HUES6 (cell line): Measurements from ENCODE around the gene PLCH1.
"Not testable (repeated sequence)": the region's sequence is repeated elsewhere in the genome, so short reads cannot be mapped to it uniquely, and the experiment has no call there.

ENCODE experiments used
- H3K27ac ChIP-seq: 2 replicates; pipeline ENCODE4 v1.7.0; 2013; ENCODE audit warnings: low read depth, mild to moderate bottlenecking, low read length, inconsistent platforms
- H3K27me3 ChIP-seq: 2 replicates; pipeline ENCODE4 v1.6.1; 2013; ENCODE audit warnings: low read length; ENCODE audit not compliant: control insufficient read depth, insufficient read depth
- H3K36me3 ChIP-seq: 2 replicates; pipeline ENCODE4 v1.6.1; 2013; ENCODE audit warnings: low read length; ENCODE audit not compliant: control insufficient read depth, insufficient read depth
- H3K4me1 ChIP-seq: 2 replicates; pipeline ENCODE4 v1.6.1; 2013; ENCODE audit warnings: low read length; ENCODE audit not compliant: control insufficient read depth, insufficient read depth
- H3K4me3 ChIP-seq: 2 replicates; pipeline ENCODE4 v1.5.1; 2013; ENCODE audit warnings: low read depth, low read length
- H3K9ac ChIP-seq: one replicate; pipeline ENCODE4 v1.6.1; 2013; ENCODE audit warnings: mild to moderate bottlenecking, low read length
- H3K9me3 ChIP-seq: 2 replicates; pipeline ENCODE4 v1.6.1; 2013; ENCODE audit warnings: low read depth, low read length; ENCODE audit not compliant: control insufficient read depth, insufficient read depth

Gene PLCH1

GRCh38 chr3:155639462-155640055 lies 105.3 kb downstream of the PLCH1 start:
- no peak overlapping the region for H3K27ac ChIP-seq
- H3K4me3 ChIP-seq = no peak overlapping the region
- no peaks in the 10 kb centered on the region for H3K9me3 ChIP-seq
- H3K9ac ChIP-seq = no peak overlapping the region
- H3K27me3 ChIP-seq = no peaks in the 10 kb centered on the region
- H3K4me1 ChIP-seq = peaks cover 9% of the 10 kb centered on the region
- H3K36me3 ChIP-seq = no peaks in the 10 kb centered on the region

- H3K4me1 ChIP-seq = peaks cover 16% of the 10 kb centered on the region
- H3K36me3 ChIP-seq, H3K27ac ChIP-seq, H3K9ac ChIP-seq, H3K4me3 ChIP-seq, H3K27me3 ChIP-seq, H3K9me3 ChIP-seq: not testable (repeated sequence)
These were observed 106.4 kb downstream of the PLCH1 start for GRCh38 chr3:155638461-155638860.

- no peak overlapping the region for H3K27ac ChIP-seq
- H3K4me1 ChIP-seq = peaks cover 16% of the 10 kb centered on the region
- no peaks in the 10 kb centered on the region for H3K27me3 ChIP-seq
- no peak overlapping the region for H3K9ac ChIP-seq
- H3K4me3 ChIP-seq = no peak overlapping the region
- no peaks in the 10 kb centered on the region for H3K9me3 ChIP-seq
- H3K36me3 ChIP-seq = no peaks in the 10 kb centered on the region
These were observed 107.3 kb downstream of the PLCH1 start for GRCh38 chr3:155637567-155637966.

GRCh38 chr3:155635056-155635455 lies 109.8 kb downstream of the PLCH1 start:
- no peak overlapping the region for H3K27ac ChIP-seq
- H3K9me3 ChIP-seq = no peaks in the 10 kb centered on the region
- no peak overlapping the region for H3K9ac ChIP-seq
- H3K4me1 ChIP-seq = peaks cover 14% of the 10 kb centered on the region
- H3K4me3 ChIP-seq = no peak overlapping the region
- H3K36me3 ChIP-seq = no peaks in the 10 kb centered on the region
- H3K27me3 ChIP-seq = no peaks in the 10 kb centered on the region

- Histone ChIP-seq H3K27me3 (no peaks in the 10 kb centered on the region), H3K27ac (no peak overlapping the region), H3K9ac (no peak overlapping the region), H3K36me3 (no peaks in the 10 kb centered on the region), H3K4me3 (no peak overlapping the region), H3K4me1 (peaks cover 17% of the 10 kb centered on the region), H3K9me3 (no peaks in the 10 kb centered on the region)
These were observed 110.7 kb downstream of the PLCH1 start for GRCh38 chr3:155634121-155634719.

GRCh38 chr3:155631323-155632019 lies 113.4 kb downstream of the PLCH1 start:
- Histone ChIP-seq H3K27ac (no peak overlapping the region), H3K4me3 (no peak overlapping the region), H3K9me3 (no peaks in the 10 kb centered on the region), H3K36me3 (no peaks in the 10 kb centered on the region), H3K27me3 (no peaks in the 10 kb centered on the region), H3K4me1 (peaks cover 20% of the 10 kb centered on the region), H3K9ac (no peak overlapping the region)

GRCh38 chr3:155629556-155629955 lies 115.3 kb downstream of the PLCH1 start:
- no peaks in the 10 kb centered on the region for H3K36me3 ChIP-seq
- H3K27me3 ChIP-seq = no peaks in the 10 kb centered on the region
- H3K4me1 ChIP-seq = peaks cover 20% of the 10 kb centered on the region
- H3K27ac ChIP-seq = no peak overlapping the region
- 0 out of 2 replicates have a peak, but pooled peaks cover 2% of the 10 kb centered on the region for H3K9me3 ChIP-seq
- no peak overlapping the region for H3K9ac ChIP-seq
- H3K4me3 ChIP-seq = no peak overlapping the region

- Histone ChIP-seq H3K9me3 (0 out of 2 replicates have a peak, but pooled peaks cover 2% of the 10 kb centered on the region), H3K9ac (no peak overlapping the region), H3K36me3 (no peaks in the 10 kb centered on the region), H3K4me3 (no peak overlapping the region), H3K27ac (no peak overlapping the region), H3K27me3 (no peaks in the 10 kb centered on the region), H3K4me1 (peaks cover 16% of the 10 kb centered on the region)
These were observed 115.8 kb downstream of the PLCH1 start for GRCh38 chr3:155629056-155629455.

- H3K36me3 ChIP-seq, H3K27me3 ChIP-seq, H3K9ac ChIP-seq, H3K9me3 ChIP-seq, H3K4me3 ChIP-seq, H3K27ac ChIP-seq: not testable (repeated sequence)
- H3K4me1 ChIP-seq = peaks cover 22% of the 10 kb centered on the region
These were observed 122.2 kb downstream of the PLCH1 start for GRCh38 chr3:155622647-155623046.

GRCh38 chr3:155620552-155620951 lies 124.3 kb downstream of the PLCH1 start:
- H3K9ac ChIP-seq, H3K36me3 ChIP-seq, H3K4me3 ChIP-seq, H3K27ac ChIP-seq, H3K27me3 ChIP-seq: not testable (repeated sequence)
- Histone ChIP-seq H3K4me1 (peaks cover 22% of the 10 kb centered on the region), H3K9me3 (peaks cover 21% of the 10 kb centered on the region)

- H3K27ac ChIP-seq = peak overlapping the region; percentile 75; the same call in 1 of the 2 replicates
- H3K4me1 ChIP-seq = peaks cover 22% of the 10 kb centered on the region
- no peaks in the 10 kb centered on the region for H3K27me3 ChIP-seq
- H3K9ac ChIP-seq = no peak overlapping the region
- H3K36me3 ChIP-seq = no peaks in the 10 kb centered on the region
- H3K4me3 ChIP-seq = no peak overlapping the region
- H3K9me3 ChIP-seq = peaks cover 29% of the 10 kb centered on the region
These were observed 125.6 kb downstream of the PLCH1 start for GRCh38 chr3:155619118-155619915.
